Epidermal melanocyte (primary cell): ENCODE results near the gene PHLDA2.
"Not testable (repeated sequence)": the region's sequence is repeated elsewhere in the genome, so short reads cannot be mapped to it uniquely, and the experiment has no call there.

Experiments used
- DNase-seq: peaks from one replicate; pipeline ENCODE4 v3.0.0; 2011; ENCODE audit warnings: low spot score; ENCODE audit not compliant: insufficient read length

Gene PHLDA2

GRCh38 chr11:2945031-2945756 is 16.0 kb upstream of the PHLDA2 start:
- peak; percentile 72 for DNase-seq

- no peak for DNase-seq
Observed at GRCh38 chr11:2944530-2944929, 15.3 kb upstream of the PHLDA2 start.

GRCh38 chr11:2943711-2944118 is 14.5 kb upstream of the PHLDA2 start:
- no peak for DNase-seq

- DNase-seq = no peak
Observed at GRCh38 chr11:2942872-2943710, 13.9 kb upstream of the PHLDA2 start.

GRCh38 chr11:2942447-2942846 is 13.2 kb upstream of the PHLDA2 start:
- no peak for DNase-seq

GRCh38 chr11:2940921-2941821 is 12.0 kb upstream of the PHLDA2 start:
- DNase-seq = no peak

- DNase-seq = no peak
Observed at GRCh38 chr11:2940147-2940920, 11.1 kb upstream of the PHLDA2 start.

GRCh38 chr11:2938458-2939418 is 9.5 kb upstream of the PHLDA2 start:
- not testable (repeated sequence) for DNase-seq

- DNase-seq = not testable (repeated sequence)
Observed at GRCh38 chr11:2937641-2938457, 8.6 kb upstream of the PHLDA2 start.

- DNase-seq = no peak
Observed at GRCh38 chr11:2934611-2935239, 5.5 kb upstream of the PHLDA2 start.

GRCh38 chr11:2934021-2934550 is 4.9 kb upstream of the PHLDA2 start:
- no peak for DNase-seq

GRCh38 chr11:2933375-2934020 is 4.3 kb upstream of the PHLDA2 start:
- DNase-seq = peak; percentile 72

GRCh38 chr11:2932850-2933251 is 3.6 kb upstream of the PHLDA2 start:
- no peak for DNase-seq

- no peak for DNase-seq
Observed at GRCh38 chr11:2931771-2932738, 2.8 kb upstream of the PHLDA2 start.

GRCh38 chr11:2931420-2931746 is 2.2 kb upstream of the PHLDA2 start:
- no peak for DNase-seq

- no peak for DNase-seq
Observed at GRCh38 chr11:2930704-2931419, 1.6 kb upstream of the PHLDA2 start.
